GDM1 (cell line): Measurements from ENCODE around the gene CXCL14.
"Not testable (repeated sequence)": the region's sequence is repeated elsewhere in the genome, so short reads cannot be mapped to it uniquely, and the experiment has no call there.

Experiments
- DNase-seq: peaks from one replicate; lab custom pipeline; 2025; lab: John Stamatoyannopoulos, UW

CXCL14 gene

GRCh38 chr5:135543001-135543484, 35.7 kb downstream of the CXCL14 start:
- DNase-seq = no peak

- DNase-seq = no peak
Observed at GRCh38 chr5:135541807-135542502, 36.8 kb downstream of the CXCL14 start.

- DNase-seq = no peak
Observed at GRCh38 chr5:135539430-135540005, 39.3 kb downstream of the CXCL14 start.

GRCh38 chr5:135538261-135538660, 40.5 kb downstream of the CXCL14 start:
- DNase-seq = no peak

GRCh38 chr5:135537745-135538144, 41.0 kb downstream of the CXCL14 start:
- DNase-seq = no peak

- no peak for DNase-seq
Observed at GRCh38 chr5:135537271-135537670, 41.5 kb downstream of the CXCL14 start.

- no peak for DNase-seq
Observed at GRCh38 chr5:135535820-135536801, 42.7 kb downstream of the CXCL14 start, which contains the start of gene NEUROG1. NEUROG1 (minus strand) TSS chr5:135535964; CDS start chr5:135535690, 274 bp downstream.

GRCh38 chr5:135535420-135535819, 43.4 kb downstream of the CXCL14 start:
- DNase-seq = no peak

GRCh38 chr5:135534609-135535419, 44.0 kb downstream of the CXCL14 start:
- DNase-seq = no peak

GRCh38 chr5:135533794-135534193, 45.0 kb downstream of the CXCL14 start:
- DNase-seq = no peak

GRCh38 chr5:135533334-135533733, 45.5 kb downstream of the CXCL14 start:
- DNase-seq = no peak

GRCh38 chr5:135529576-135529975, 49.2 kb downstream of the CXCL14 start:
- not testable (repeated sequence) for DNase-seq

- DNase-seq = no peak
Observed at GRCh38 chr5:135526924-135527323, 51.9 kb downstream of the CXCL14 start.

GRCh38 chr5:135521964-135522363, 56.8 kb downstream of the CXCL14 start:
- DNase-seq = no peak
